ENCODE measurements around the gene FAM120B.
"Not testable (repeated sequence)": the region's sequence is repeated elsewhere in the genome, so short reads cannot be mapped to it uniquely, and the experiment has no call there.

The FAM120B gene

GRCh38 chr6:170301184-170301583 lies 5.4 kb upstream of the FAM120B start:
- DNase-seq (ENCODE audit: low read depth) = no peak

- DNase-seq (ENCODE audit: low read depth) = no peak
These were observed 694 bp upstream of the FAM120B start for GRCh38 chr6:170305805-170306323.

GRCh38 chr6:170307080-170307545 lies 555 bp downstream of the FAM120B start:
- no peak for DNase-seq (ENCODE audit: low read depth)

GRCh38 chr6:170308761-170309160 lies 2.2 kb downstream of the FAM120B start:
- DNase-seq (ENCODE audit: low read depth) = no peak

GRCh38 chr6:170311696-170312095 lies 5.1 kb downstream of the FAM120B start:
- DNase-seq (ENCODE audit: low read depth) = no peak

GRCh38 chr6:170312876-170313275 lies 6.3 kb downstream of the FAM120B start:
- no peak for DNase-seq (ENCODE audit: low read depth)

GRCh38 chr6:170313716-170314295 lies 7.2 kb downstream of the FAM120B start:
- no peak for DNase-seq (ENCODE audit: low read depth)

GRCh38 chr6:170314983-170315382 lies 8.4 kb downstream of the FAM120B start:
- DNase-seq (ENCODE audit: low read depth) = no peak

- no peak for DNase-seq (ENCODE audit: low read depth)
These were observed 9.5 kb downstream of the FAM120B start for GRCh38 chr6:170316071-170316470.

- DNase-seq (ENCODE audit: low read depth) = no peak
These were observed 10.5 kb downstream of the FAM120B start for GRCh38 chr6:170317076-170317475.

GRCh38 chr6:170317718-170318117 lies 11.2 kb downstream of the FAM120B start:
- DNase-seq (ENCODE audit: low read depth) = no peak

- no peak for DNase-seq (ENCODE audit: low read depth)
These were observed 22.8 kb downstream of the FAM120B start for GRCh38 chr6:170329321-170329720.

- not testable (repeated sequence) for DNase-seq (ENCODE audit: low read depth)
These were observed 28.6 kb downstream of the FAM120B start for GRCh38 chr6:170335199-170335598.

- no peak for DNase-seq (ENCODE audit: low read depth)
These were observed 38.3 kb downstream of the FAM120B start for GRCh38 chr6:170344631-170345576.

- no peak for DNase-seq (ENCODE audit: low read depth)
These were observed 39.1 kb downstream of the FAM120B start for GRCh38 chr6:170345662-170346061.

GRCh38 chr6:170346649-170347048 lies 40.1 kb downstream of the FAM120B start:
- DNase-seq (ENCODE audit: low read depth) = no peak

GRCh38 chr6:170347091-170347490 lies 40.5 kb downstream of the FAM120B start:
- no peak for DNase-seq (ENCODE audit: low read depth)

- no peak for DNase-seq (ENCODE audit: low read depth)
These were observed 41.4 kb downstream of the FAM120B start for GRCh38 chr6:170347975-170348374.

GRCh38 chr6:170351456-170351855 lies 44.9 kb downstream of the FAM120B start:
- DNase-seq (ENCODE audit: low read depth) = not testable (repeated sequence)

GRCh38 chr6:170355190-170355589 lies 48.6 kb downstream of the FAM120B start:
- not testable (repeated sequence) for DNase-seq (ENCODE audit: low read depth)

GRCh38 chr6:170355661-170356060 lies 49.1 kb downstream of the FAM120B start:
- no peak for DNase-seq (ENCODE audit: low read depth)

- no peak for DNase-seq (ENCODE audit: low read depth)
These were observed 51.3 kb downstream of the FAM120B start for GRCh38 chr6:170357812-170358211.

- no peak for DNase-seq (ENCODE audit: low read depth)
These were observed 51.9 kb downstream of the FAM120B start for GRCh38 chr6:170358496-170358895.

All from activated T-cell treated with anti-CD3 and anti-CD28 coated beads for 24 hours (primary cell).